ENCODE data around the gene ZDHHC11.

DNA sequence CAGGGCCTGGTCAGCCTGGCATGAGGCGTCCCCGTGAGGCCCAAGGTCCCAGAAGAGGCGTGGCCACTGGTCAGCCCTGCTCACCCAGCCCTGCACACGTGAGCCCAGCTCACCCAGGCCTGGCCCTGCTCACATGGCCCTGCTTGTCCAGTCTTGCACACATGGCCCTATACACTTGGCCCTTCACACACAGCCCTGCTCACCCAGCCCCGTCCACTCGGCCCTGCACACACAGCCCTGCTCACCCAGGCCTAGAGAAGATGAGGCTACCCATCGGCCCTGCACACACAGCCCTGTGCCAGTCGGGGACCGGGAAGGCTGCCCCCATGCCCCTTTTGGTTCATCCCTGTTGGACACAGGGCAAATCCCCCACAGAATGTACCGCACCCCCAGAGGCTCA, 94.6 kb downstream of the ZDHHC11 start:
- TF ChIP-seq, protein P1, sequence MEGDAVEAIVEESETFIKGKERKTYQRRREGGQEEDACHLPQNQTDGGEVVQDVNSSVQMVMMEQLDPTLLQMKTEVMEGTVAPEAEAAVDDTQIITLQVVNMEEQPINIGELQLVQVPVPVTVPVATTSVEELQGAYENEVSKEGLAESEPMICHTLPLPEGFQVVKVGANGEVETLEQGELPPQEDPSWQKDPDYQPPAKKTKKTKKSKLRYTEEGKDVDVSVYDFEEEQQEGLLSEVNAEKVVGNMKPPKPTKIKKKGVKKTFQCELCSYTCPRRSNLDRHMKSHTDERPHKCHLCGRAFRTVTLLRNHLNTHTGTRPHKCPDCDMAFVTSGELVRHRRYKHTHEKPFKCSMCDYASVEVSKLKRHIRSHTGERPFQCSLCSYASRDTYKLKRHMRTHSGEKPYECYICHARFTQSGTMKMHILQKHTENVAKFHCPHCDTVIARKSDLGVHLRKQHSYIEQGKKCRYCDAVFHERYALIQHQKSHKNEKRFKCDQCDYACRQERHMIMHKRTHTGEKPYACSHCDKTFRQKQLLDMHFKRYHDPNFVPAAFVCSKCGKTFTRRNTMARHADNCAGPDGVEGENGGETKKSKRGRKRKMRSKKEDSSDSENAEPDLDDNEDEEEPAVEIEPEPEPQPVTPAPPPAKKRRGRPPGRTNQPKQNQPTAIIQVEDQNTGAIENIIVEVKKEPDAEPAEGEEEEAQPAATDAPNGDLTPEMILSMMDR (IDR thresholded peaks at IDR 0.05) = no peak
- TF ChIP-seq POLR2A (IDR thresholded peaks at IDR 0.05) (no peak), EP300 (IDR thresholded peaks at IDR 0.05) (no peak)
